ENCODE data around the gene MAPK11. TPM values are rescaled to one million over a fixed set of nuclear protein-coding genes. Genes with fewer than 3 reads are reported as not detected.

MAPK11 gene
- total RNA-seq, 2 donors from 2014 or later = 3.7 to 4.0 TPM

GRCh38 chr22:50267591-50268390, 2.4 kb downstream of the MAPK11 start:
- no peaks in the 10 kb centered on the region for H3K27me3 ChIP-seq
- H3K4me1 ChIP-seq = peaks cover 0 to 62% of the 10 kb centered on the region in 2 donors
- peak; percentile 14 to 55 for TF ChIP-seq CTCF (IDR thresholded peaks at IDR 0.05)
- H3K36me3 ChIP-seq = no peaks in the 10 kb centered on the region
- H3K4me3 ChIP-seq = peak overlapping the region; percentile 30 to 47
- H3K9me3 ChIP-seq = no peaks in the 10 kb centered on the region
- no peak for DNase-seq (ENCODE audit: low spot score)
- H3K27ac ChIP-seq = no peak overlapping the region

GRCh38 chr22:50266994-50267393, 3.2 kb downstream of the MAPK11 start:
- no peaks in the 10 kb centered on the region for H3K36me3 ChIP-seq
- H3K4me1 ChIP-seq = peaks cover 0 to 63% of the 10 kb centered on the region in 2 donors
- no peak overlapping the region for H3K27ac ChIP-seq
- peak overlapping the region; percentile 30 to 47 for H3K4me3 ChIP-seq
- H3K27me3 ChIP-seq = no peaks in the 10 kb centered on the region
- H3K9me3 ChIP-seq = no peaks in the 10 kb centered on the region
- DNase-seq (ENCODE audit: low spot score) = no peak
- TF ChIP-seq CTCF (IDR thresholded peaks at IDR 0.05) = no peak

GRCh38 chr22:50264946-50265669, 5.1 kb downstream of the MAPK11 start:
- Histone ChIP-seq H3K4me1 (peaks cover 0 to 59% of the 10 kb centered on the region in 2 donors), H3K9me3 (no peaks in the 10 kb centered on the region), H3K27me3 (no peaks in the 10 kb centered on the region), H3K27ac (no peak overlapping the region), H3K36me3 (no peaks in the 10 kb centered on the region), H3K4me3 (no peak overlapping the region)
- no peak for TF ChIP-seq CTCF (IDR thresholded peaks at IDR 0.05)
- DNase-seq (ENCODE audit: low spot score) = no peak

- H3K9me3 ChIP-seq = no peaks in the 10 kb centered on the region
- H3K4me3 ChIP-seq = no peak overlapping the region
- DNase-seq (ENCODE audit: low spot score) = no peak
- H3K27ac ChIP-seq = no peak overlapping the region
- H3K27me3 ChIP-seq = no peaks in the 10 kb centered on the region
- TF ChIP-seq CTCF (IDR thresholded peaks at IDR 0.05) = no peak
- peaks cover 0 to 55% of the 10 kb centered on the region in 2 donors for H3K4me1 ChIP-seq
- no peaks in the 10 kb centered on the region for H3K36me3 ChIP-seq
These were observed 6.0 kb downstream of the MAPK11 start for GRCh38 chr22:50264104-50264745.

GRCh38 chr22:50262973-50263617, 7.1 kb downstream of the MAPK11 start:
- no peak overlapping the region for H3K4me3 ChIP-seq
- DNase-seq (ENCODE audit: low spot score) = no peak
- no peaks in the 10 kb centered on the region for H3K9me3 ChIP-seq
- no peaks in the 10 kb centered on the region for H3K36me3 ChIP-seq
- H3K4me1 ChIP-seq = peaks cover 0 to 55% of the 10 kb centered on the region in 2 donors
- no peak overlapping the region for H3K27ac ChIP-seq
- no peak for TF ChIP-seq CTCF (IDR thresholded peaks at IDR 0.05)
- H3K27me3 ChIP-seq = no peaks in the 10 kb centered on the region

Measured in right atrium auricular region (tissue), 2 donors.